Liver (tissue), 3 donors: ENCODE measurements around the gene IL6.

Experiments used
- ATF3 ChIP-seq: IDR thresholded peaks from 2 replicates; pipeline ENCODE4 v1.6.1; 2016; ENCODE audit warnings: antibody characterized with exemption
- EGR1 ChIP-seq, 2 donors: IDR thresholded peaks; 2 replicates each; pipeline ENCODE4 v1.6.1; 2016 to 2018; ENCODE audit warnings: antibody characterized with exemption in 2 of 2, low read depth in 2 of 2
- GABPA ChIP-seq, 2 donors: IDR thresholded peaks in 1 of 2; conservative IDR thresholded peaks in 1 of 2; 2 replicates each; pipeline ENCODE4 v1.6.1; 2016; ENCODE audit warnings: antibody characterized with exemption in 2 of 2, mild to moderate bottlenecking in 1 of 2, moderate library complexity in 1 of 2
- HNF4A ChIP-seq, 2 donors: conservative IDR thresholded peaks; 2 replicates each; pipeline ENCODE4 v1.6.1; 2016; ENCODE audit warnings: antibody characterized with exemption in 2 of 2, mild to moderate bottlenecking in 2 of 2
- HNF4G ChIP-seq: IDR thresholded peaks from 2 replicates; pipeline ENCODE4 v1.6.1; 2016; ENCODE audit warnings: antibody characterized with exemption
- JUND ChIP-seq, 2 donors: IDR thresholded peaks; 2 replicates each; pipeline ENCODE4 v1.6.1; 2016; ENCODE audit warnings: antibody characterized with exemption in 2 of 2
- MAX ChIP-seq: IDR thresholded peaks from 2 replicates; pipeline ENCODE4 v1.6.1; 2016; ENCODE audit warnings: antibody characterized with exemption
- RAD21 ChIP-seq, 2 donors: IDR thresholded peaks; 2 replicates each; pipeline ENCODE4 v1.6.1; 2016; ENCODE audit warnings: antibody characterized with exemption in 2 of 2, mild to moderate bottlenecking in 2 of 2
- RXRA ChIP-seq, 2 donors: IDR thresholded peaks; 2 replicates each; pipeline ENCODE4 v1.6.1; 2017 to 2018; ENCODE audit warnings: antibody characterized with exemption in 2 of 2, mild to moderate bottlenecking in 1 of 2
- TAF1 ChIP-seq: conservative IDR thresholded peaks from 2 replicates; pipeline ENCODE4 v1.6.1; 2016; ENCODE audit warnings: antibody characterized with exemption, mild to moderate bottlenecking
- YY1 ChIP-seq: IDR thresholded peaks from 2 replicates; pipeline ENCODE4 v1.6.1; 2016; ENCODE audit warnings: antibody characterized with exemption, mild to moderate bottlenecking
- TF ChIP-seq, protein P1 (sequence below): fragments of 150-350 bp; IDR thresholded peaks from 2 replicates; pipeline ENCODE4 v1.5.1; 2017; ENCODE audit warnings: improper control_type of control experiment, low read depth, low read length; ENCODE audit not compliant: missing input control
- TF ChIP-seq, protein P2 (sequence below): IDR thresholded peaks from 2 replicates; pipeline ENCODE4 v1.6.1; 2016; ENCODE audit warnings: antibody characterized with exemption, mild to moderate bottlenecking
- TF ChIP-seq, protein P3 (sequence below): IDR thresholded peaks from 2 replicates; pipeline ENCODE4 v1.6.1; 2016; ENCODE audit warnings: antibody characterized with exemption
- donor health status: healthy.
- donor health status: healthy.

GRCh38 chr7:22697322-22697859 lies 29.6 kb upstream of the IL6 start:
- TF ChIP-seq, protein P1, sequence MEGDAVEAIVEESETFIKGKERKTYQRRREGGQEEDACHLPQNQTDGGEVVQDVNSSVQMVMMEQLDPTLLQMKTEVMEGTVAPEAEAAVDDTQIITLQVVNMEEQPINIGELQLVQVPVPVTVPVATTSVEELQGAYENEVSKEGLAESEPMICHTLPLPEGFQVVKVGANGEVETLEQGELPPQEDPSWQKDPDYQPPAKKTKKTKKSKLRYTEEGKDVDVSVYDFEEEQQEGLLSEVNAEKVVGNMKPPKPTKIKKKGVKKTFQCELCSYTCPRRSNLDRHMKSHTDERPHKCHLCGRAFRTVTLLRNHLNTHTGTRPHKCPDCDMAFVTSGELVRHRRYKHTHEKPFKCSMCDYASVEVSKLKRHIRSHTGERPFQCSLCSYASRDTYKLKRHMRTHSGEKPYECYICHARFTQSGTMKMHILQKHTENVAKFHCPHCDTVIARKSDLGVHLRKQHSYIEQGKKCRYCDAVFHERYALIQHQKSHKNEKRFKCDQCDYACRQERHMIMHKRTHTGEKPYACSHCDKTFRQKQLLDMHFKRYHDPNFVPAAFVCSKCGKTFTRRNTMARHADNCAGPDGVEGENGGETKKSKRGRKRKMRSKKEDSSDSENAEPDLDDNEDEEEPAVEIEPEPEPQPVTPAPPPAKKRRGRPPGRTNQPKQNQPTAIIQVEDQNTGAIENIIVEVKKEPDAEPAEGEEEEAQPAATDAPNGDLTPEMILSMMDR, result no peak
- TF ChIP-seq RAD21 (IDR thresholded peaks at IDR 0.05) (no peak), TAF1 (no peak), JUND (IDR thresholded peaks at IDR 0.05) (no peak), MAX (no peak), HNF4A (conservative IDR thresholded peaks at IDR 0.05) (peak in 1 of 2 donors; percentile 13), ATF3 (no peak), RXRA (IDR thresholded peaks at IDR 0.05) (no peak), GABPA (IDR thresholded peaks at IDR 0.05 in 1 of 2, conservative IDR thresholded peaks at IDR 0.05 in 1 of 2) (no peak), YY1 (no peak), EGR1 (IDR thresholded peaks at IDR 0.05; ENCODE audit: low read depth in 2 of 2) (no peak), HNF4G (no peak)
- TF ChIP-seq, protein P2, sequence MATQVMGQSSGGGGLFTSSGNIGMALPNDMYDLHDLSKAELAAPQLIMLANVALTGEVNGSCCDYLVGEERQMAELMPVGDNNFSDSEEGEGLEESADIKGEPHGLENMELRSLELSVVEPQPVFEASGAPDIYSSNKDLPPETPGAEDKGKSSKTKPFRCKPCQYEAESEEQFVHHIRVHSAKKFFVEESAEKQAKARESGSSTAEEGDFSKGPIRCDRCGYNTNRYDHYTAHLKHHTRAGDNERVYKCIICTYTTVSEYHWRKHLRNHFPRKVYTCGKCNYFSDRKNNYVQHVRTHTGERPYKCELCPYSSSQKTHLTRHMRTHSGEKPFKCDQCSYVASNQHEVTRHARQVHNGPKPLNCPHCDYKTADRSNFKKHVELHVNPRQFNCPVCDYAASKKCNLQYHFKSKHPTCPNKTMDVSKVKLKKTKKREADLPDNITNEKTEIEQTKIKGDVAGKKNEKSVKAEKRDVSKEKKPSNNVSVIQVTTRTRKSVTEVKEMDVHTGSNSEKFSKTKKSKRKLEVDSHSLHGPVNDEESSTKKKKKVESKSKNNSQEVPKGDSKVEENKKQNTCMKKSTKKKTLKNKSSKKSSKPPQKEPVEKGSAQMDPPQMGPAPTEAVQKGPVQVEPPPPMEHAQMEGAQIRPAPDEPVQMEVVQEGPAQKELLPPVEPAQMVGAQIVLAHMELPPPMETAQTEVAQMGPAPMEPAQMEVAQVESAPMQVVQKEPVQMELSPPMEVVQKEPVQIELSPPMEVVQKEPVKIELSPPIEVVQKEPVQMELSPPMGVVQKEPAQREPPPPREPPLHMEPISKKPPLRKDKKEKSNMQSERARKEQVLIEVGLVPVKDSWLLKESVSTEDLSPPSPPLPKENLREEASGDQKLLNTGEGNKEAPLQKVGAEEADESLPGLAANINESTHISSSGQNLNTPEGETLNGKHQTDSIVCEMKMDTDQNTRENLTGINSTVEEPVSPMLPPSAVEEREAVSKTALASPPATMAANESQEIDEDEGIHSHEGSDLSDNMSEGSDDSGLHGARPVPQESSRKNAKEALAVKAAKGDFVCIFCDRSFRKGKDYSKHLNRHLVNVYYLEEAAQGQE, result no peak
- TF ChIP-seq, protein P3, sequence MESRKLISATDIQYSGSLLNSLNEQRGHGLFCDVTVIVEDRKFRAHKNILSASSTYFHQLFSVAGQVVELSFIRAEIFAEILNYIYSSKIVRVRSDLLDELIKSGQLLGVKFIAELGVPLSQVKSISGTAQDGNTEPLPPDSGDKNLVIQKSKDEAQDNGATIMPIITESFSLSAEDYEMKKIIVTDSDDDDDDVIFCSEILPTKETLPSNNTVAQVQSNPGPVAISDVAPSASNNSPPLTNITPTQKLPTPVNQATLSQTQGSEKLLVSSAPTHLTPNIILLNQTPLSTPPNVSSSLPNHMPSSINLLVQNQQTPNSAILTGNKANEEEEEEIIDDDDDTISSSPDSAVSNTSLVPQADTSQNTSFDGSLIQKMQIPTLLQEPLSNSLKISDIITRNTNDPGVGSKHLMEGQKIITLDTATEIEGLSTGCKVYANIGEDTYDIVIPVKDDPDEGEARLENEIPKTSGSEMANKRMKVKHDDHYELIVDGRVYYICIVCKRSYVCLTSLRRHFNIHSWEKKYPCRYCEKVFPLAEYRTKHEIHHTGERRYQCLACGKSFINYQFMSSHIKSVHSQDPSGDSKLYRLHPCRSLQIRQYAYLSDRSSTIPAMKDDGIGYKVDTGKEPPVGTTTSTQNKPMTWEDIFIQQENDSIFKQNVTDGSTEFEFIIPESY, result no peak
